H9 (cell line): ENCODE results near the gene TMEM163. TPM values are rescaled to one million over a fixed set of nuclear protein-coding genes. Genes with fewer than 3 reads are reported as not detected.

Source experiments
- DNase-seq: peaks from one replicate; pipeline ENCODE4 v3.0.0-alpha.2; 2017
- H2AFZ ChIP-seq: one replicate; pipeline ENCODE4 v1.6.1; 2013; ENCODE audit warnings: mild to moderate bottlenecking, low read length, control low read depth, moderate library complexity
- H2AK5ac ChIP-seq: 2 replicates; pipeline ENCODE4 v1.6.1; 2013; ENCODE audit warnings: low read length, control low read depth, mixed read lengths; ENCODE audit not compliant: insufficient read length
- H2BK120ac ChIP-seq: one replicate; pipeline ENCODE4 v1.6.1; 2013; ENCODE audit warnings: low read depth, mild to moderate bottlenecking, low read length, control low read depth, inconsistent platforms; ENCODE audit not compliant: poor library complexity, severe bottlenecking
- H2BK12ac ChIP-seq: 2 replicates; pipeline ENCODE4 v1.6.1; 2013; ENCODE audit warnings: low read length, control low read depth, mixed read lengths, low read depth; ENCODE audit not compliant: insufficient read length
- H2BK15ac ChIP-seq: 2 replicates; pipeline ENCODE4 v1.6.1; 2013; ENCODE audit warnings: low read depth, low read length, control low read depth
- H2BK20ac ChIP-seq: one replicate; pipeline ENCODE4 v1.6.1; 2013; ENCODE audit warnings: low read depth, mild to moderate bottlenecking, low read length, control low read depth, inconsistent platforms; ENCODE audit not compliant: poor library complexity, severe bottlenecking
- H2BK5ac ChIP-seq: 2 replicates; pipeline ENCODE4 v1.6.1; 2013; ENCODE audit warnings: low read length, control low read depth, mixed read lengths; ENCODE audit not compliant: insufficient read length
- H3K14ac ChIP-seq: 2 replicates; pipeline ENCODE4 v1.6.1; 2013; ENCODE audit warnings: low read length, control low read depth; ENCODE audit not compliant: insufficient read depth
- H3K18ac ChIP-seq: 2 replicates; pipeline ENCODE4 v1.6.1; 2013; ENCODE audit warnings: low read depth, mild to moderate bottlenecking, mixed read lengths, low read length, control low read depth; ENCODE audit not compliant: insufficient read length
- H3K23ac ChIP-seq: 2 replicates; pipeline ENCODE4 v1.6.1; 2013; ENCODE audit warnings: low read length, control low read depth, mixed read lengths, low read depth; ENCODE audit not compliant: insufficient read length
- H3K23me2 ChIP-seq: 2 replicates; pipeline ENCODE4 v1.6.1; 2013; ENCODE audit warnings: low read depth, mild to moderate bottlenecking, mixed read lengths, low read length, control low read depth; ENCODE audit not compliant: insufficient read length, poor library complexity, severe bottlenecking
- H3K27ac ChIP-seq: 2 replicates; pipeline ENCODE4 v1.5.1; 2013; ENCODE audit warnings: low read length, control low read depth, mixed read lengths, low read depth; ENCODE audit not compliant: insufficient read length
- H3K27me3 ChIP-seq: 2 replicates; pipeline ENCODE4 v1.6.1; 2013; ENCODE audit warnings: low read length, control low read depth, inconsistent platforms; ENCODE audit not compliant: insufficient read depth
- H3K4ac ChIP-seq: 2 replicates; pipeline ENCODE4 v1.6.1; 2013; ENCODE audit warnings: low read depth, mild to moderate bottlenecking, control low read depth, inconsistent platforms, low read length, moderate library complexity
- H3K4me1 ChIP-seq: 2 replicates; pipeline ENCODE4 v1.6.1; 2013; ENCODE audit warnings: low read length, control low read depth, inconsistent platforms; ENCODE audit not compliant: insufficient read depth
- H3K4me2 ChIP-seq: 2 replicates; pipeline ENCODE4 v1.6.1; 2013; ENCODE audit warnings: low read length, control low read depth, mixed read lengths; ENCODE audit not compliant: insufficient read length, insufficient read depth
- H3K56ac ChIP-seq: 2 replicates; pipeline ENCODE4 v1.6.1; 2013; ENCODE audit warnings: low read depth, mild to moderate bottlenecking, mixed read lengths, low read length, control low read depth; ENCODE audit not compliant: insufficient read length
- H3K79me1 ChIP-seq: 2 replicates; pipeline ENCODE4 v1.6.1; 2013; ENCODE audit warnings: low read depth, mild to moderate bottlenecking, moderate library complexity, low read length, control low read depth, inconsistent platforms; ENCODE audit not compliant: insufficient read depth, poor library complexity, severe bottlenecking
- H3K79me2 ChIP-seq: 2 replicates; pipeline ENCODE4 v1.6.1; 2013; ENCODE audit warnings: low read length, control low read depth, inconsistent platforms; ENCODE audit not compliant: insufficient read depth
- H3K9ac ChIP-seq: 2 replicates; pipeline ENCODE4 v1.6.1; 2013; ENCODE audit warnings: low read length, control low read depth, mixed read lengths; ENCODE audit not compliant: insufficient read length; ENCODE audit errors: extremely low read depth
- H3K9me3 ChIP-seq: one replicate; pipeline ENCODE4 v1.6.1; 2013; ENCODE audit warnings: low read depth, low read length, inconsistent platforms; ENCODE audit not compliant: control insufficient read depth
- H3T11ph ChIP-seq: one replicate; pipeline ENCODE4 v1.6.1; 2013; ENCODE audit warnings: mild to moderate bottlenecking, low read length, control low read depth, inconsistent platforms
- H4K20me1 ChIP-seq: one replicate; pipeline ENCODE4 v1.6.1; 2013; ENCODE audit not compliant: control insufficient read depth, insufficient read length, insufficient read depth
- H4K5ac ChIP-seq: 2 replicates; pipeline ENCODE4 v1.6.1; 2013; ENCODE audit warnings: low read depth, mild to moderate bottlenecking, mixed read lengths, low read length, control low read depth; ENCODE audit not compliant: insufficient read length
- H4K8ac ChIP-seq: replicated peaks from 2 replicates; pipeline ENCODE4 v1.6.1; 2013; ENCODE audit warnings: low read length, control low read depth, mixed read lengths, low read depth; ENCODE audit not compliant: insufficient read length
- H4K91ac ChIP-seq: 2 replicates; pipeline ENCODE4 v1.6.1; 2013; ENCODE audit warnings: low read depth, mild to moderate bottlenecking, moderate library complexity, mixed read lengths, low read length, control low read depth; ENCODE audit not compliant: insufficient read length
- H3K27ac Mint-ChIP-seq, 3 experiments: 2 replicates in 2 of 3; 3 replicates in 1 of 3; pipeline ENCODE4 v1.8.0; 2020 to 2021; ENCODE audit warnings: mixed read lengths in 3 of 3, mild to moderate bottlenecking in 1 of 3, moderate library complexity in 1 of 3
- H3K27me3 Mint-ChIP-seq: 2 replicates; pipeline ENCODE4 v1.8.0; 2021; ENCODE audit warnings: low read depth, mild to moderate bottlenecking, moderate library complexity, mixed read lengths
- H3K36me3 Mint-ChIP-seq, 3 experiments: 2 replicates in 2 of 3; 3 replicates in 1 of 3; pipeline ENCODE4 v1.8.0; 2020 to 2021; ENCODE audit warnings: low read depth in 3 of 3, mixed read lengths in 3 of 3; ENCODE audit not compliant: insufficient read depth in 1 of 3
- H3K4me1 Mint-ChIP-seq, 2 experiments: 2 replicates each; pipeline ENCODE4 v1.8.0; 2020; ENCODE audit warnings: mixed read lengths in 2 of 2
- H3K4me3 Mint-ChIP-seq, 2 experiments: 2 replicates in 1 of 2; 3 replicates in 1 of 2; pipeline ENCODE4 v1.8.0; 2020 to 2021; ENCODE audit warnings: mild to moderate bottlenecking in 2 of 2, mixed read lengths in 2 of 2, moderate library complexity in 1 of 2
- H3K9me3 Mint-ChIP-seq, 2 experiments: 2 replicates in 1 of 2; 3 replicates in 1 of 2; pipeline ENCODE4 v1.8.0; 2020; ENCODE audit warnings: mild to moderate bottlenecking in 2 of 2, mixed read lengths in 2 of 2, moderate library complexity in 1 of 2
- WGBS: extraction: QIAGEN DNeasy Blood & Tissue Kit; methylation state at CpG from one replicate; pipeline ENCODE4 v1.1.7; 2013; ENCODE audit warnings: missing lambda C conversion rate, low lambda C conversion rate, mixed read lengths; ENCODE audit not compliant: insufficient read length; ENCODE audit errors: extremely low coverage; 5-methylcytosine and 5-hydroxymethylcytosine counted together
- total RNA-seq: library from RNA; stranded (reverse); gene quantifications from 2 replicates; pipeline ENCODE4 v1.2.1, GENCODE V29; 2021
- TF ChIP-seq, protein P1 (sequence below): fragments of 200-600 bp; sonication (generic); conservative IDR thresholded peaks from 3 replicates; pipeline ENCODE4 v1.8.0; 2021; ENCODE audit warnings: antibody characterized with exemption, mild to moderate bottlenecking

The TMEM163 gene
- total RNA-seq, 1 experiment from 2014 or later = 0.39 TPM

DNA sequence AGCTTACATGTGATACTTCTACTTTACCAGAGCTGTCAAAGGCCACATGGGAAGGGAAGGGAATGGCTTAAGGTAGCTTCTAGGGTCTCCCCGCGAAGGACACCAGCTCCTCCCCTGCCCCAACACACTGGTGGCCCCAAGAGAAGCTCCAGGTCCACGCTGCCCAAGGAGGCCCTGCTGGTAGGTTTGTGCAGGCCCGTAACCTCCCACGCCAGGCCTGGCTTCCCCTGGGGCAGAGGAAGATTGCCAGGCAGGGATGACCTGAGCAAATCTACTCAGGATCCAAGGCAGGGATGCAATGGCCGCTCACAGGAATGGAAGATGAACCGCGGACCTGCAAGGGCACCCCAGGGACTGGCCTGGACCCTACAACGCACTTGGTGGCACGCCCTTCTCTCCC is 259.9 kb downstream of the TMEM163 start:
- Histone ChIP-seq H2BK12ac (no peak overlapping the region), H4K91ac (no peak overlapping the region), H3K56ac (no peak overlapping the region), H3K4ac (no peak overlapping the region), H4K5ac (no peak overlapping the region), H3K27me3 (no peaks in the 10 kb centered on the region), H3K79me1 (no peaks in the 10 kb centered on the region), H2AFZ (no peak overlapping the region), H3K4me1 (no peaks in the 10 kb centered on the region), H2BK15ac (no peak overlapping the region), H3K23me2 (no peaks in the 10 kb centered on the region), H4K20me1 (no peaks in the 10 kb centered on the region), H3K14ac (no peak overlapping the region), H3K18ac (no peak overlapping the region), H2BK20ac (no peak overlapping the region), H3K79me2 (no peaks in the 10 kb centered on the region), H3K9ac (no peak overlapping the region), H3K4me2 (no peak overlapping the region), H3K23ac (no peak overlapping the region), H2BK120ac (no peak overlapping the region), H3K9me3 (no peaks in the 10 kb centered on the region), H3T11ph (no peak overlapping the region), H2AK5ac (no peak overlapping the region), H3K27ac (no peak overlapping the region), H4K8ac (no peak overlapping the region), H2BK5ac (no peak overlapping the region)
- H3K4me1 Mint-ChIP-seq = peaks cover 2 to 6% of the 10 kb centered on the region in 2 experiments; a peak in 3 of 4 replicates
- TF ChIP-seq, protein P1, sequence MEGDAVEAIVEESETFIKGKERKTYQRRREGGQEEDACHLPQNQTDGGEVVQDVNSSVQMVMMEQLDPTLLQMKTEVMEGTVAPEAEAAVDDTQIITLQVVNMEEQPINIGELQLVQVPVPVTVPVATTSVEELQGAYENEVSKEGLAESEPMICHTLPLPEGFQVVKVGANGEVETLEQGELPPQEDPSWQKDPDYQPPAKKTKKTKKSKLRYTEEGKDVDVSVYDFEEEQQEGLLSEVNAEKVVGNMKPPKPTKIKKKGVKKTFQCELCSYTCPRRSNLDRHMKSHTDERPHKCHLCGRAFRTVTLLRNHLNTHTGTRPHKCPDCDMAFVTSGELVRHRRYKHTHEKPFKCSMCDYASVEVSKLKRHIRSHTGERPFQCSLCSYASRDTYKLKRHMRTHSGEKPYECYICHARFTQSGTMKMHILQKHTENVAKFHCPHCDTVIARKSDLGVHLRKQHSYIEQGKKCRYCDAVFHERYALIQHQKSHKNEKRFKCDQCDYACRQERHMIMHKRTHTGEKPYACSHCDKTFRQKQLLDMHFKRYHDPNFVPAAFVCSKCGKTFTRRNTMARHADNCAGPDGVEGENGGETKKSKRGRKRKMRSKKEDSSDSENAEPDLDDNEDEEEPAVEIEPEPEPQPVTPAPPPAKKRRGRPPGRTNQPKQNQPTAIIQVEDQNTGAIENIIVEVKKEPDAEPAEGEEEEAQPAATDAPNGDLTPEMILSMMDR = no peak
- no CpG with 5 or more reads among the region's 10 CpGs for WGBS
- H3K4me3 Mint-ChIP-seq = no peak overlapping the region
- DNase-seq = no peak
- H3K9me3 Mint-ChIP-seq = no peaks in the 10 kb centered on the region
- no peak overlapping the region for H3K27ac Mint-ChIP-seq
- peaks cover 4% of the 10 kb centered on the region for H3K27me3 Mint-ChIP-seq
- H3K36me3 Mint-ChIP-seq = no peaks in the 10 kb centered on the region
